CD4-positive, alpha-beta memory T cell (primary cell): ENCODE data around the gene ZNF217. TPM values are rescaled to one million over a fixed set of nuclear protein-coding genes. Genes with fewer than 3 reads are reported as not detected.
"Not testable (repeated sequence)": the region's sequence is repeated elsewhere in the genome, so short reads cannot be mapped to it uniquely, and the experiment has no call there.

Source experiments
- CTCF ChIA-PET: fragments of 350-600 bp; sonication (Branson Sonifier 250); formaldehyde crosslinking; loops from one replicate; lab custom pipeline; 2021; ENCODE audit warnings: inconsistent platforms; ENCODE audit not compliant: partially characterized antibody; lab: Charles Lee
- POLR2A ChIA-PET: fragments of 350-600 bp; sonication (Branson Sonifier 250); formaldehyde crosslinking; loops from one replicate; lab custom pipeline; 2021; ENCODE audit not compliant: partially characterized antibody; lab: Charles Lee
- DNase-seq, 5 donors: peaks; one replicate each; pipeline versions ENCODE4 v3.0.0 to v3.0.0-alpha.2; 2020 to 2022; ENCODE audit warnings: mixed read lengths in 1 of 5
- H3K27ac ChIP-seq: one replicate; pipeline ENCODE4 v1.7.0; 2013; ENCODE audit warnings: low read depth, low read length
- H3K27me3 ChIP-seq: 2 replicates; pipeline ENCODE4 v1.7.0; 2013; ENCODE audit warnings: mild to moderate bottlenecking, low read length, moderate library complexity; ENCODE audit not compliant: insufficient read depth
- H3K36me3 ChIP-seq: 2 replicates; pipeline ENCODE4 v1.7.0; 2013; ENCODE audit warnings: mild to moderate bottlenecking, low read length, moderate library complexity; ENCODE audit not compliant: insufficient read depth
- H3K4me1 ChIP-seq: 2 replicates; pipeline ENCODE4 v1.7.0; 2013; ENCODE audit warnings: mild to moderate bottlenecking, low read length, moderate library complexity; ENCODE audit not compliant: insufficient read depth
- H3K4me3 ChIP-seq, 2 donors: one replicate each; pipeline ENCODE4 v1.7.0; 2013; ENCODE audit warnings: low read length in 2 of 2, mild to moderate bottlenecking in 1 of 2
- H3K9me3 ChIP-seq, 2 donors: one replicate each; pipeline ENCODE4 v1.7.0; 2013; ENCODE audit warnings: low read length in 2 of 2, control low read depth in 1 of 2; ENCODE audit not compliant: control insufficient read depth in 1 of 2
- H3K27ac Mint-ChIP-seq, 7 donors: one replicate each; pipeline ENCODE4 v1.8.0; 2020 to 2021; ENCODE audit warnings: mixed read lengths in 7 of 7, mild to moderate bottlenecking in 6 of 7, inconsistent platforms in 3 of 7, moderate library complexity in 3 of 7
- H3K27me3 Mint-ChIP-seq, 2 donors: one replicate each; pipeline ENCODE4 v1.8.0; 2020 to 2021; ENCODE audit warnings: mixed read lengths in 2 of 2
- H3K36me3 Mint-ChIP-seq, 2 donors: one replicate each; pipeline ENCODE4 v1.8.0; 2020 to 2021; ENCODE audit warnings: mixed read lengths in 2 of 2, inconsistent platforms in 1 of 2, mild to moderate bottlenecking in 1 of 2
- H3K4me1 Mint-ChIP-seq, 4 donors: one replicate each; pipeline ENCODE4 v1.8.0; 2020 to 2021; ENCODE audit warnings: mixed read lengths in 4 of 4, mild to moderate bottlenecking in 1 of 4
- H3K4me3 Mint-ChIP-seq, 8 donors: one replicate each; pipeline ENCODE4 v1.8.0; 2020 to 2021; ENCODE audit warnings: mixed read lengths in 8 of 8, mild to moderate bottlenecking in 7 of 8, moderate library complexity in 6 of 8, inconsistent platforms in 3 of 8
- H3K9me3 Mint-ChIP-seq, 8 donors: one replicate each; pipeline ENCODE4 v1.8.0; 2020 to 2021; ENCODE audit warnings: mixed read lengths in 8 of 8, mild to moderate bottlenecking in 5 of 8, inconsistent platforms in 3 of 8, moderate library complexity in 1 of 8
- intact Hi-C: fragments of 100-400 bp; cut with micrococcal nuclease; formaldehyde crosslinking; loops from one replicate; pipeline ENCODE4 v1.15.1; 2023
- polyA plus RNA-seq, 2 donors: library from polyadenylated mRNA; unstranded; fragments of 300-500 nt; fragmentation: Illumina TruSeq; gene quantifications; one replicate each; pipeline ENCODE4 v1.2.3, GENCODE V29; 2021
- total RNA-seq, 2 experiments: library from RNA; stranded (reverse); gene quantifications; one replicate each; pipeline ENCODE4 v1.2.3, GENCODE V29; 2021

ZNF217 gene
- total and polyA plus RNA-seq, 4 experiments from 2014 or later: 11.6 to 111 (median 64.4) TPM

- H3K9me3 ChIP-seq, H3K4me3 ChIP-seq, intact Hi-C loops, H3K27me3 ChIP-seq, H3K27me3 Mint-ChIP-seq, H3K9me3 Mint-ChIP-seq: not testable (repeated sequence)
- Mint-ChIP-seq H3K36me3 (peaks cover 24 to 30% of the 10 kb centered on the region in 2 donors), H3K4me3 (peak overlapping the region; percentile 74 to 93 (median 86)), H3K4me1 (peaks cover 47 to 88% (median 67%) of the 10 kb centered on the region in 4 donors), H3K27ac (peak overlapping the region; percentile 93 to 100 (median 97))
- Histone ChIP-seq H3K27ac (peak overlapping the region; percentile 68), H3K4me1 (peaks cover 84% of the 10 kb centered on the region), H3K36me3 (peaks cover 11% of the 10 kb centered on the region)
- POLR2A ChIA-PET: interaction anchor here (0.6 to 3.4 kb wide), 4 partner anchors 9 to 123 kb away, joined by 3 to 19 read pairs (median 4); no protein-coding TSS in a partner anchor
- CTCF ChIA-PET: interaction anchor here (1.3 kb wide), 1 partner anchor 331 kb away, joined by 4 read pairs; no protein-coding TSS in a partner anchor
- DNase-seq: peak in 1 of 5 donors; percentile 11
Measured at GRCh38 chr20:53585004-53585569, 8.6 kb downstream of the ZNF217 start.

GRCh38 chr20:53584550-53584913 lies 9.1 kb downstream of the ZNF217 start:
- Histone ChIP-seq H3K27ac (peak overlapping the region; percentile 68), H3K36me3 (peaks cover 11% of the 10 kb centered on the region), H3K4me1 (peaks cover 84% of the 10 kb centered on the region)
- Mint-ChIP-seq H3K27ac (peak overlapping the region; percentile 93 to 100 (median 95)), H3K4me3 (peak overlapping the region; percentile 40 to 93 (median 86)), H3K36me3 (peaks cover 28 to 34% of the 10 kb centered on the region in 2 donors), H3K4me1 (peaks cover 47 to 88% (median 68%) of the 10 kb centered on the region in 4 donors)
- not testable (repeated sequence) for H3K27me3 ChIP-seq, H3K9me3 Mint-ChIP-seq, H3K9me3 ChIP-seq, DNase-seq, H3K27me3 Mint-ChIP-seq, H3K4me3 ChIP-seq
- intact Hi-C loops: loop anchor here (5.0 kb wide), 1 partner anchor 38 kb away; no protein-coding TSS in a partner anchor
- POLR2A ChIA-PET: interaction anchor here (0.6 to 3.4 kb wide), 3 partner anchors 10 to 124 kb away, joined by 3 to 19 read pairs (median 4); no protein-coding TSS in a partner anchor
- CTCF ChIA-PET: interaction anchor here (1.3 kb wide), 1 partner anchor 331 kb away, joined by 4 read pairs; no protein-coding TSS in a partner anchor

DNA sequence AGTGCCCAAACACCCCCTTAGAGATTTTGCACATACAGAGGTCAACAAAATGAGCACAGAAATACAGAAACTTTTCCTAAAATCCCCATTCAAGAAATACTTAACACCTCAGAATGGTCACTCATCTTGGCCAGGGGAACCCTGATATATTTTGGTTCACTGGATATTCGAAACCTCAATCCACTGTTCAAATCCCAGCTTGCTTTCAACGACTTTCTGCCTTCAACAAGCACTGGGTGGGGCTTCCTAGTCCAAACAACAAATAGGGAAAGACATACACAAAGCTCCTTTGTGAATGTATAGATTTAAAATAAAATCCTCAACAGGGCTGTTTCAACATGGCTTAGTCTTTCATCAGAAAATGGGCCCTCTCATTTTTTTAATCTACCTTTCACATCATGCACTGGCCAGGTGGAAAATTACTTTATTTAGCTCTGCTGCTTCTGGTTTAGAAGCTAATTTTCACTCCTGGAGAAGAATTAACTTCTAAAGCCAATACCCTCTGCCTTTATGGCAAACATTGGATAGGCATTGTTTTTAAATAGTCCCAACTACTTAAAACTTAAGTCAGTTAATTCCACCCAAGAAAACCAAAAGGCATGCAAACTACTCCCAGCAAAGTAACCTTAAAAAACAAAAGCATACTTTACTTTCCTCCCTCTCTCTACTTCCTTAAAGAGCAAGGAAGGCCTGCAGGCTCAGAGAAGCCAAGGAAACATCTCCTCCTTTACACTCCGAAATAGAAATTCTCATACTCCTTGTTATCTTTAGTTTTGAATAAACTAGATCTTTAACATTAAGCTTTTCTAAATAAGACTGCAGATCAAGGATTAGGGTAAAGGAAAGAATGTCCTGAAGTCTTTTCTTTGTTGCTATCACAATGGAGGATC lies 9.7 kb downstream of the ZNF217 start:
- H3K27ac Mint-ChIP-seq: peak overlapping the region; percentile 78 to 100 (median 94)
- Histone ChIP-seq H3K4me1 (peaks cover 84% of the 10 kb centered on the region), H3K4me3 (peak overlapping the region in 1 of 2 donors; percentile 79), H3K27ac (peak overlapping the region; percentile 68), H3K36me3 (peaks cover 11% of the 10 kb centered on the region)
- not testable (repeated sequence) for H3K9me3 Mint-ChIP-seq, H3K27me3 Mint-ChIP-seq, H3K9me3 ChIP-seq, H3K27me3 ChIP-seq, DNase-seq
- intact Hi-C loops: loop anchor here (5.0 kb wide), 1 partner anchor 38 kb away; no protein-coding TSS in a partner anchor
- peaks cover 48 to 88% (median 68%) of the 10 kb centered on the region in 4 donors for H3K4me1 Mint-ChIP-seq
- H3K36me3 Mint-ChIP-seq: peaks cover 28 to 39% of the 10 kb centered on the region in 2 donors
- peak overlapping the region; percentile 66 to 91 (median 85) for H3K4me3 Mint-ChIP-seq
- CTCF ChIA-PET: interaction anchor here (0.9 to 1.4 kb wide), 6 partner anchors 11 to 356 kb away, joined by 3 to 8 read pairs (median 4); no protein-coding TSS in a partner anchor
- POLR2A ChIA-PET: interaction anchor here (0.6 to 7.9 kb wide), 14 partner anchors 10 to 1174 kb away, joined by 3 to 106 read pairs (median 4); partner anchors contain the start of gene ZNF217

DNA sequence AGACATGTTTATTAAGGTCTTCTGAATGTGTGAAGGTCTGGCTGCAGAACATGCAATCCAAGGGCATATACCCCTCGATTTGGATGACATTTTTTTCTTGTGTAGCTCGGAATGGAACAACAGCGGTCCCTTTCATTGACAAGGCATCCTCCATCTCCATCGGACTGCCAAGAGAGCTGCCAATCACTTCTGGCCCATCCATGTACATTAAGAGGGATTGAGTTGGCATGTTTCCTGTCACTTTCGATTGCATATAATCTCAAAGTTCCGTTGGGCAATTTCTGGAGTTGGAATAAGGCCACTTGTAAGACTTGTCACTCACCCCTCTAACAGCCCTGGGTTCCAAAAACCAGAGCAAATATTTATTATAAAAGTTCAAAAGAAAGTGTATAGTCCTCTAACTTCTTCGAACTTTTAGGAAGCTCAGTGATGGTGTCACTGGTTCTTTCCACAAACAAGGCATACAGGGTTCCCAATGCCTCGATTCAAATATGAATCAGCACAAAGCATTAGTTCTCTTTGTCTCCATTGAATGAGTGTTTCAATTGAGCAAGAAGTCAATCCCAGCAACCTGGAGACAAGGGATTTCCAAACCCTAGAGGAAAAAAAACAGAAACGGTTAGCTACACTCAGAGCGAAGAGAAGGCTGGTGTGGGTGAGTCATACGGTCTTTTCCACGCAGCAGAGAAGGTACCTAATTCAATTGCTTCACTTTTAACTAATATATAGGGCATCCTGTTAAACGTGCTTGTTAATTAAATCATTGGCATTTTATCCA lies 10.9 kb downstream of the ZNF217 start:
- Mint-ChIP-seq H3K36me3 (peaks cover 28 to 46% of the 10 kb centered on the region in 2 donors), H3K27me3 (no peaks in the 10 kb centered on the region), H3K9me3 (no peaks in the 10 kb centered on the region), H3K4me1 (peaks cover 48 to 91% (median 72%) of the 10 kb centered on the region in 4 donors), H3K27ac (peak overlapping the region; percentile 94 to 100 (median 95)), H3K4me3 (peak overlapping the region; percentile 85 to 95 (median 90))
- Histone ChIP-seq H3K9me3 (no peaks in the 10 kb centered on the region), H3K36me3 (peaks cover 12% of the 10 kb centered on the region), H3K4me1 (peaks cover 95% of the 10 kb centered on the region), H3K27ac (peak overlapping the region; percentile 68), H3K27me3 (no peaks in the 10 kb centered on the region), H3K4me3 (peak overlapping the region; percentile 36 to 79)
- intact Hi-C loops: loop anchor here (5.0 kb wide), 1 partner anchor 40 kb away; no protein-coding TSS in a partner anchor
- CTCF ChIA-PET: interaction anchor here (0.8 to 3.3 kb wide), 16 partner anchors 9 to 361 kb away, joined by 3 to 12 read pairs (median 4); no protein-coding TSS in a partner anchor
- DNase-seq: peak in 3 of 5 donors; percentile 44 to 86 (median 51)
- POLR2A ChIA-PET: interaction anchor here (0.5 to 7.9 kb wide), 27 partner anchors 11 to 1173 kb away, joined by 3 to 106 read pairs (median 5); partner anchors contain the start of gene ZNF217

DNA sequence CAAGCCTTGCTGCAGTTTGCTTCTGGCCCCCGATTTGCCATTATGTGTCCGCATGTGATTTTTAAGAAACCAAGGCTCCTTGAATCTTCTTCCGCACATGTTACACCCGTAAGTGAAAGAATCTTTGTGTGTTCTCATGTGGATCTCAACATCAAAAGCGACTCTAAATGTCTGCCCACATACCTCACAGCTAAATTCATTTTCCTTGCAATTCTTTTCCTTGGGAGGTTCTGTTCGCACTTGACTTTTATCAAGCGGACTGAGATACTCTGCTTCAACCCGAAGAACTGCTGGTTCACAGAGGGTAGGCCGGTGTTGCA lies 11.4 kb downstream of the ZNF217 start:
- Histone ChIP-seq H3K27ac (peak overlapping the region; percentile 68), H3K4me3 (peak overlapping the region; percentile 36 to 79), H3K4me1 (peaks cover 99% of the 10 kb centered on the region), H3K27me3 (no peaks in the 10 kb centered on the region), H3K36me3 (peaks cover 17% of the 10 kb centered on the region), H3K9me3 (no peaks in the 10 kb centered on the region)
- intact Hi-C loops: loop anchor here (5.0 kb wide), 1 partner anchor 40 kb away; no protein-coding TSS in a partner anchor
- Mint-ChIP-seq H3K27ac (peak overlapping the region; percentile 94 to 100 (median 95)), H3K9me3 (no peaks in the 10 kb centered on the region), H3K27me3 (no peaks in the 10 kb centered on the region), H3K36me3 (peaks cover 31 to 52% of the 10 kb centered on the region in 2 donors), H3K4me3 (peak overlapping the region; percentile 85 to 95 (median 90)), H3K4me1 (peaks cover 53 to 95% (median 76%) of the 10 kb centered on the region in 4 donors)
- CTCF ChIA-PET: interaction anchor here (0.8 to 3.3 kb wide), 14 partner anchors 10 to 362 kb away, joined by 3 to 12 read pairs (median 4); no protein-coding TSS in a partner anchor
- peak in 1 of 5 donors; percentile 45 for DNase-seq
- POLR2A ChIA-PET: interaction anchor here (0.5 to 7.9 kb wide), 25 partner anchors 11 to 1172 kb away, joined by 3 to 106 read pairs (median 5); partner anchors contain the start of gene ZNF217
